Activated naive CD4-positive, alpha-beta T cell treated with anti-CD3 and anti-CD28 coated beads, Interleukin-2, amount 50 U/mL, for 72 hours (primary cell): ENCODE measurements around the gene PDGFRB. TPM values are rescaled to one million over a fixed set of nuclear protein-coding genes. Genes with fewer than 3 reads are reported as not detected.

ENCODE experiments used
- ATAC-seq, 2 donors: fragments of 150-1000 bp; cut with Tn5 transposase; 2 replicates each; pipeline ENCODE4 v1.10.0; 2021; ENCODE audit warnings: mild to moderate bottlenecking in 2 of 2, moderate library complexity in 2 of 2
- DNase-seq, 2 donors: peaks; one replicate each; pipeline ENCODE4 v3.0.0; 2021 to 2022; ENCODE audit warnings: low spot score in 2 of 2
- H3K27ac Mint-ChIP-seq, 2 donors: one replicate each; pipeline ENCODE4 v1.8.0; 2022; ENCODE audit warnings: mild to moderate bottlenecking in 2 of 2, mixed read lengths in 2 of 2
- H3K36me3 Mint-ChIP-seq, 2 donors: one replicate each; pipeline ENCODE4 v1.8.0; 2022; ENCODE audit warnings: mixed read lengths in 2 of 2
- H3K9me3 Mint-ChIP-seq, 2 donors: one replicate each; pipeline ENCODE4 v1.8.0; 2022; ENCODE audit warnings: mixed read lengths in 2 of 2
- total RNA-seq, 2 donors: library from RNA; stranded (reverse); gene quantifications; one replicate each; pipeline ENCODE4 v1.2.3, GENCODE V29; 2022

PDGFRB gene
- total RNA-seq, 2 donors from 2014 or later, result 0.64 to 0.89 TPM

- DNase-seq (peak in 1 of 2 donors; percentile 42), ATAC-seq (peak in 1 of 2 donors; percentile 59)
- no peaks in the 10 kb centered on the region for H3K36me3 Mint-ChIP-seq
- H3K9me3 Mint-ChIP-seq, result no peaks in the 10 kb centered on the region
- H3K27ac Mint-ChIP-seq, result no peak overlapping the region
Measured at GRCh38 chr5:150119421-150120061, 36.1 kb downstream of the PDGFRB start.

GRCh38 chr5:150118561-150119229 lies 37.0 kb downstream of the PDGFRB start:
- ATAC-seq, result no peak
- Mint-ChIP-seq H3K27ac (no peak overlapping the region), H3K9me3 (no peaks in the 10 kb centered on the region), H3K36me3 (no peaks in the 10 kb centered on the region)
- DNase-seq, result peak in 1 of 2 donors; percentile 47

- Mint-ChIP-seq H3K27ac (no peak overlapping the region), H3K36me3 (no peaks in the 10 kb centered on the region), H3K9me3 (no peaks in the 10 kb centered on the region)
- ATAC-seq (no peak), DNase-seq (peak in 1 of 2 donors; percentile 49)
Measured at GRCh38 chr5:150117945-150118560, 37.6 kb downstream of the PDGFRB start.

- Mint-ChIP-seq H3K9me3 (no peaks in the 10 kb centered on the region), H3K27ac (no peak overlapping the region), H3K36me3 (no peaks in the 10 kb centered on the region)
- DNase-seq, result peak in 1 of 2 donors; percentile 43
- no peak for ATAC-seq
Measured at GRCh38 chr5:150116667-150117400, 38.8 kb downstream of the PDGFRB start.

- DNase-seq, result no peak
- Mint-ChIP-seq H3K36me3 (no peaks in the 10 kb centered on the region), H3K9me3 (no peaks in the 10 kb centered on the region), H3K27ac (no peak overlapping the region)
- ATAC-seq, result no peak
Measured at GRCh38 chr5:150114773-150115408, 40.8 kb downstream of the PDGFRB start.

GRCh38 chr5:150114102-150114641 lies 41.5 kb downstream of the PDGFRB start:
- ATAC-seq (no peak), DNase-seq (peak in 1 of 2 donors; percentile 48)
- H3K9me3 Mint-ChIP-seq, result no peaks in the 10 kb centered on the region
- no peaks in the 10 kb centered on the region for H3K36me3 Mint-ChIP-seq
- H3K27ac Mint-ChIP-seq, result no peak overlapping the region

- no peak overlapping the region for H3K27ac Mint-ChIP-seq
- DNase-seq (peak in 1 of 2 donors; percentile 42), ATAC-seq (no peak)
- H3K9me3 Mint-ChIP-seq, result no peaks in the 10 kb centered on the region
- H3K36me3 Mint-ChIP-seq, result no peaks in the 10 kb centered on the region
Measured at GRCh38 chr5:150113047-150113744, 42.4 kb downstream of the PDGFRB start.

- DNase-seq, result peak in 1 of 2 donors; percentile 37
- Mint-ChIP-seq H3K36me3 (no peaks in the 10 kb centered on the region), H3K9me3 (no peaks in the 10 kb centered on the region), H3K27ac (no peak overlapping the region)
- ATAC-seq, result no peak
Measured at GRCh38 chr5:150112201-150113046, 43.2 kb downstream of the PDGFRB start.

- no peak for ATAC-seq
- no peaks in the 10 kb centered on the region for H3K36me3 Mint-ChIP-seq
- DNase-seq, result no peak
- H3K9me3 Mint-ChIP-seq, result no peaks in the 10 kb centered on the region
- H3K27ac Mint-ChIP-seq, result no peak overlapping the region
Measured at GRCh38 chr5:150111122-150111521, 44.5 kb downstream of the PDGFRB start.

GRCh38 chr5:150109921-150110320 lies 45.7 kb downstream of the PDGFRB start:
- no peaks in the 10 kb centered on the region for H3K36me3 Mint-ChIP-seq
- DNase-seq (no peak), ATAC-seq (no peak)
- no peak overlapping the region for H3K27ac Mint-ChIP-seq
- H3K9me3 Mint-ChIP-seq, result no peaks in the 10 kb centered on the region

GRCh38 chr5:150108711-150109514 lies 46.7 kb downstream of the PDGFRB start:
- no peak for DNase-seq
- Mint-ChIP-seq H3K9me3 (no peaks in the 10 kb centered on the region), H3K36me3 (no peaks in the 10 kb centered on the region), H3K27ac (no peak overlapping the region)
- no peak for ATAC-seq

GRCh38 chr5:150107909-150108447 lies 47.7 kb downstream of the PDGFRB start:
- Mint-ChIP-seq H3K9me3 (no peaks in the 10 kb centered on the region), H3K36me3 (no peaks in the 10 kb centered on the region)

GRCh38 chr5:150106674-150107426 lies 48.8 kb downstream of the PDGFRB start:
- no peak for DNase-seq
- H3K36me3 Mint-ChIP-seq, result no peaks in the 10 kb centered on the region

More at GRCh38 chr5:150107909-150108447, 47.7 kb downstream of the PDGFRB start:
- ATAC-seq (no peak), DNase-seq (no peak)
- H3K27ac Mint-ChIP-seq, result no peak overlapping the region

More at GRCh38 chr5:150106674-150107426, 48.8 kb downstream of the PDGFRB start:
- Mint-ChIP-seq H3K27ac (peak overlapping the region in 1 of 2 donors; percentile 15), H3K9me3 (no peaks in the 10 kb centered on the region)
- ATAC-seq, result peak in 1 of 2 donors; percentile 37
